Transverse colon (tissue), 4 donors: ENCODE data around the gene PRKAR1A. TPM values are rescaled to one million over a fixed set of nuclear protein-coding genes. Genes with fewer than 3 reads are reported as not detected.

Source experiments
- DNase-seq: peaks from one replicate; pipeline ENCODE4 v3.0.0-alpha.2; 2019
- H3K27ac ChIP-seq, 4 donors: fragments of 200-600 bp; sonication (generic); 2 replicates each; pipeline ENCODE4 v1.5.1; 2016 to 2018; ENCODE audit warnings: inconsistent platforms in 4 of 4
- H3K27me3 ChIP-seq: fragments of 200-600 bp; sonication (generic); 2 replicates; pipeline ENCODE4 v1.5.1; 2017; ENCODE audit warnings: inconsistent platforms
- H3K36me3 ChIP-seq, 4 donors: fragments of 200-600 bp; sonication (generic); 2 replicates each; pipeline ENCODE4 v1.5.1; 2017 to 2019; ENCODE audit warnings: inconsistent platforms in 4 of 4
- H3K4me1 ChIP-seq, 4 donors: fragments of 200-600 bp; sonication (generic); 2 replicates each; pipeline ENCODE4 v1.5.1; 2017 to 2020; ENCODE audit warnings: inconsistent platforms in 4 of 4
- H3K4me3 ChIP-seq, 4 donors: fragments of 200-600 bp; sonication (generic); 1 replicate in 1 of 4; 2 replicates in 3 of 4; pipeline versions ENCODE4 v1.5.1 to v1.6.1; 2017 to 2019; ENCODE audit warnings: inconsistent platforms in 4 of 4
- H3K9me3 ChIP-seq, 2 donors: fragments of 200-600 bp; sonication (generic); 2 replicates each; pipeline ENCODE4 v1.5.1; 2017 to 2019; ENCODE audit warnings: inconsistent platforms in 2 of 2
- EP300 ChIP-seq: sonication (generic); formaldehyde crosslinking; IDR thresholded peaks from one replicate; pipeline ENCODE4 v1.6.1; 2017; ENCODE audit warnings: antibody characterized with exemption, low read depth
- POLR2A ChIP-seq: fragments of 450-650 bp; IDR thresholded peaks from one replicate; pipeline ENCODE4 v1.6.1; 2016; ENCODE audit warnings: antibody characterized with exemption, mild to moderate bottlenecking, moderate library complexity
- POLR2AphosphoS5 ChIP-seq, 3 donors: sonication (generic); formaldehyde crosslinking; IDR thresholded peaks; one replicate each; pipeline ENCODE4 v1.6.1; 2016; ENCODE audit warnings: antibody characterized with exemption in 3 of 3
- WGBS, 2 donors: methylation state at CpG; one replicate each; pipeline ENCODE4 v1.1.5; 2018; ENCODE audit warnings: low coverage in 1 of 2; 5-methylcytosine and 5-hydroxymethylcytosine counted together
- in situ Hi-C, 4 donors: fragments of 200-750 bp; cut with MboI; loops; one replicate each; pipeline versions ENCODE4 v1.15.0 to v1.15.1; 2017; ENCODE audit warnings: low sequenced_read_pairs in 3 of 4, low pct_ligation_motif_present in 1 of 4, low pct_unique_long_range_greater_than_20kb in 1 of 4
- intact Hi-C: fragments of 100-400 bp; cut with DNase I; formaldehyde crosslinking; loops from one replicate; pipeline ENCODE4 v1.15.1; 2023; ENCODE audit warnings: low total_unique reads
- total RNA-seq, 4 donors: library from RNA; depleted of rRNA; stranded (reverse); fragments of >200 nt; gene quantifications; one replicate each; pipeline ENCODE4 v1.1.0, GENCODE V29; 2016
- TF ChIP-seq, protein P1 (sequence below), 5 experiments: fragments of 200-600 bp in 3 of 5; fragments of 450-650 bp in 2 of 5; sonication (generic) in 3 of 5; IDR thresholded peaks; 1 replicate in 2 of 5; 2 replicates in 3 of 5; pipeline ENCODE4 v1.5.1; 2016 to 2017; ENCODE audit warnings: antibody characterized with exemption in 5 of 5, inconsistent platforms in 3 of 5, mild to moderate bottlenecking in 2 of 5, moderate library complexity in 1 of 5

PRKAR1A gene
- total RNA-seq, 4 donors from 2014 or later = 93.9 to 223 (median 160) TPM

DNA sequence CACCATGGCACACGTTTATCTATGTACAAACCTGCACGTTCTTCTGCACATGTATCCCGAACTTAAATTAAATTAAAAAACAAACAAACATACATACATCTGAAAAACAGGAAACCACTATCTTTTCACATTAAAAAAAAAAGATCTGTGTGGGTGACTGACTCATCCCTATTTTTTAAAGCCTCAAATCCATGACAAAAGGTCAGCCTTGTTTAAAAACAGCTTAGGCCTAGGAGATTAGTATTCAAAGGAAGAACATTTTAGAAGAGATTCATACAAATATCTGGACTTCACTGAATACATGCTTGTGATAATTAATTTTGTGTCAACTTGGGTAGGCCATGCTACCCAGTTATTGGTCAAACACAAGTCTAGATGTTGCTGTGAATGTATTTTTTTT is 4.7 kb upstream of the PRKAR1A start:
- WGBS, 2 donors = 84% methylated on average over 3 of the region's 3 CpGs; no CpG with 5 or more reads in 1 of the 2 donors
- intact Hi-C loops = no loop called here
- in situ Hi-C loops = no loop called here

DNA sequence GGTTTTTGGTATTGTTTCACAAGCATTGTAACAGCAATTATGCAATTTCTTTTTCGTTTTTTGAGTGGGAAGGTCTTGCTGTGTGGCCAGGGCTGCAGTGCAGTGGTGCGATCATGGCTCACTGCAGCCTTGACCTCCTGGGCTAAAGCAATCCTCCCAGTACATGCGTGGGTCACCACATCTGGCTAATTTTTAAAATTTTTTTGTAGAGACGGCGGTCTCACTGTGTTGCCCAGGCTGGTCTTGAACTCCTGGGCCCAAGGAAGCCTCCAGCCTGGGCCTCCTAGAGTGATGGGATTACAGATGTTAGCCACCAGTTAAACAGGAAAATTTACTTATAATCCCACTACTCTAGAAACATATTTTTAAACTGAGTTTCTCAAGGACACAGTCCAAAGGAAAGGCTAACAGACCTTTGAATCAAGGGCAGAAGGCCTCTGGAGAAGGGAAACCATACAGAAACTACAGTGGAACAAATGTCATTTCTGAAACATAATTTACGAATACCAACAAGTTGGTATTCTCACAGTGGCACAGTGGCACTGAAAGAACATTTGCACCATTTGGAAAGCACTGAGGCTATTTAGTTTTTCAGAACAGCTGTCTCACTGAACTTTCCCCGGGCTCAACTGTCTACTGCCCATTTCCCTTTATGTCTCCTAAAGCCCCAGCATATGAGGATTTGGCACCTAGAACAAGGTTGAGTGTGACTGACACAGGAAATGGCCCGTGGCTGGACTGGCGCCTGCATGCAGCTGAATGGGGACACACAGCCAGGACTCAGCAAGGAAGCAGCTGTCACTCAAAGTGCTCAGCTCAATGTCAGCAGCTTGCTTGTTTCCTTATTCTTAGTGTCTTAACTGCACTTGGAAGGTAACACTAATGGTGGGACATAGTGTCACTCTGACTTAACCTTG is 2.8 kb upstream of the PRKAR1A start:
- Histone ChIP-seq H3K4me1 (peaks cover 7 to 22% (median 16%) of the 10 kb centered on the region in 4 donors), H3K27ac (peak overlapping the region in 3 of 4 donors; percentile 1 to 25 (median 12)), H3K4me3 (no peak overlapping the region), H3K9me3 (no peaks in the 10 kb centered on the region), H3K36me3 (no peaks in the 10 kb centered on the region), H3K27me3 (no peaks in the 10 kb centered on the region)
- 54 to 58% methylated on average over 8 to 9 of the region's 9 CpGs for WGBS, 2 donors
- in situ Hi-C loops (no loop called here), intact Hi-C loops (no loop called here)
- peak; percentile 58 for DNase-seq
- TF ChIP-seq POLR2A (no peak), POLR2AphosphoS5 (IDR thresholded peaks at IDR 0.05) (no peak), EP300 (no peak)
- TF ChIP-seq, protein P1, sequence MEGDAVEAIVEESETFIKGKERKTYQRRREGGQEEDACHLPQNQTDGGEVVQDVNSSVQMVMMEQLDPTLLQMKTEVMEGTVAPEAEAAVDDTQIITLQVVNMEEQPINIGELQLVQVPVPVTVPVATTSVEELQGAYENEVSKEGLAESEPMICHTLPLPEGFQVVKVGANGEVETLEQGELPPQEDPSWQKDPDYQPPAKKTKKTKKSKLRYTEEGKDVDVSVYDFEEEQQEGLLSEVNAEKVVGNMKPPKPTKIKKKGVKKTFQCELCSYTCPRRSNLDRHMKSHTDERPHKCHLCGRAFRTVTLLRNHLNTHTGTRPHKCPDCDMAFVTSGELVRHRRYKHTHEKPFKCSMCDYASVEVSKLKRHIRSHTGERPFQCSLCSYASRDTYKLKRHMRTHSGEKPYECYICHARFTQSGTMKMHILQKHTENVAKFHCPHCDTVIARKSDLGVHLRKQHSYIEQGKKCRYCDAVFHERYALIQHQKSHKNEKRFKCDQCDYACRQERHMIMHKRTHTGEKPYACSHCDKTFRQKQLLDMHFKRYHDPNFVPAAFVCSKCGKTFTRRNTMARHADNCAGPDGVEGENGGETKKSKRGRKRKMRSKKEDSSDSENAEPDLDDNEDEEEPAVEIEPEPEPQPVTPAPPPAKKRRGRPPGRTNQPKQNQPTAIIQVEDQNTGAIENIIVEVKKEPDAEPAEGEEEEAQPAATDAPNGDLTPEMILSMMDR (IDR thresholded peaks at IDR 0.05) = no peak

More for the DNA sequence above, 4.7 kb upstream of the PRKAR1A start:
- no peaks in the 10 kb centered on the region for H3K27me3 ChIP-seq
- H3K9me3 ChIP-seq = no peaks in the 10 kb centered on the region
- DNase-seq = no peak
- TF ChIP-seq, protein P1 (IDR thresholded peaks at IDR 0.05) = no peak
- TF ChIP-seq POLR2A (no peak), EP300 (no peak), POLR2AphosphoS5 (IDR thresholded peaks at IDR 0.05) (no peak)
- H3K4me1 ChIP-seq = peaks cover 0 to 12% (median 5%) of the 10 kb centered on the region in 4 donors
- no peak overlapping the region for H3K27ac ChIP-seq
- no peak overlapping the region for H3K4me3 ChIP-seq
- H3K36me3 ChIP-seq = no peaks in the 10 kb centered on the region

DNA sequence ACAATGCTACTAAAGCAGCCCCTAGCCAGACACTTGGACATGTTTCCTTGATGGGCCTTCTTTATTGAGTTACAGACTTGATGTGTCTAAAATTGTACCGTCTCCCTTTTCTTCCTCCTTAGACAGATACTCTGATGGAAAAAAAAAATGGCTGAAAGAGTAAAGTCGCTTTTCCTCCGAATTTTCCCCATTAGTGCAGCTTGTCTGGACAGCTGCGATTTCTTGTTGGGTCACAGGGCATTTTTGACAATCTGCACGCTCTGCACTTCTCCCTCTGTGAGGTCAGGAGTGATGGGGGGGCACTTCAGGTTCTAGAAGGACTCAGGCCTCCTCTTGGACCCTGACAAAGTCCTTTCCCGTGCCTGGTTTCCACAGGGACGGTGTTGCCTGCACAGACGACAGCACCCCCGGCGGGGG is 968 bp upstream of the PRKAR1A start:
- intact Hi-C loops = no loop called here
- Histone ChIP-seq H3K27ac (peak overlapping the region; percentile 96 to 99 (median 98)), H3K36me3 (no peaks in the 10 kb centered on the region), H3K4me1 (peaks cover 14 to 40% (median 27%) of the 10 kb centered on the region in 4 donors), H3K27me3 (no peaks in the 10 kb centered on the region), H3K4me3 (peak overlapping the region; percentile 92 to 98 (median 94)), H3K9me3 (no peaks in the 10 kb centered on the region)
- in situ Hi-C loops = no loop called here
- DNase-seq = no peak
- TF ChIP-seq, protein P1 (IDR thresholded peaks at IDR 0.05) = peak in 1 of 5 experiments; percentile 23
- TF ChIP-seq EP300 (no peak), POLR2A (no peak), POLR2AphosphoS5 (IDR thresholded peaks at IDR 0.05) (no peak)
- 11 to 26% methylated on average over 3 to 10 of the region's 10 CpGs for WGBS, 2 donors

DNA sequence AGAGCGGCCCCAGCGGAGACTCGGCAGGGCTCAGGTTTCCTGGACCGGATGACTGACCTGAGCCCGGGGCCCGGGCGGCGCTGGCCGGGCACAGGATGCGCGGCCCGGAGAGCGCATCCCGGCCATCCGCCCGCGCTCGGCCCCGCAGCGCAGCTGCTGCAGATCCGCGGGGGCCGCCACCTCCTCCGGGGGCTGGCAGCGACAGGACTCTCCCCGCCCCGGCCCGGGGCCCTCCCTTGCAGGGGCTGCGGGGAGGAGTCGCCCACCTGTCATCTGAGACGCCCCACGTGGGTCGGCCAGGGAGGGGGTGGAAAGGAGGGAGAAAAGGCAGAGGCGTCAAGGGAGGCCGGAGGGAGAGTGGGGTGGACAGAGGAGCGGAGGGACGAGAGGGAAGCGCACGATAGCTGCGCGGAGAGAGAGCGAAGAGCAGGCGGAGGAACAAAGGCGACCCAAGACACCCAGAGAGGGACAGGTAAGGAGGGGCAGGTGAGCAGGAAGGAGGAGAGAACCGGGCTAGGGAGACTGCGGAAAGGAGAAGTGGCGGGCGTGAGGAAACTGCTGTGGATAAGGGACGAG is 471 bp upstream of the PRKAR1A start:
- no peaks in the 10 kb centered on the region for H3K27me3 ChIP-seq
- H3K9me3 ChIP-seq = no peaks in the 10 kb centered on the region
- TF ChIP-seq POLR2AphosphoS5 (IDR thresholded peaks at IDR 0.05) = no peak
- no peak for TF ChIP-seq POLR2A
- no peak for TF ChIP-seq EP300
- TF ChIP-seq, protein P1 (IDR thresholded peaks at IDR 0.05) = no peak
- peak overlapping the region; percentile 92 to 98 (median 94) for H3K4me3 ChIP-seq
- in situ Hi-C loops = no loop called here
- H3K27ac ChIP-seq = peak overlapping the region; percentile 96 to 99 (median 98)
- peak; percentile 85 for DNase-seq
- intact Hi-C loops = no loop called here
- no peaks in the 10 kb centered on the region for H3K36me3 ChIP-seq
- peaks cover 14 to 45% (median 27%) of the 10 kb centered on the region in 4 donors for H3K4me1 ChIP-seq
- 1% methylated on average over 23 to 25 of the region's 49 CpGs for WGBS, 2 donors
